Measurements from ENCODE around the gene TEKTIP1.
"Not testable (repeated sequence)": the region's sequence is repeated elsewhere in the genome, so short reads cannot be mapped to it uniquely, and the experiment has no call there.

Gene TEKTIP1

GRCh38 chr19:3577723-3578344 lies 38.9 kb downstream of the TEKTIP1 start:
- Histone ChIP-seq H3F3A (ENCODE audit: low read depth) (0 out of 2 replicates have a peak, but pooled peaks cover 3% of the 10 kb centered on the region), H3K4me1 (ENCODE audit: insufficient read depth, low read length, poor library complexity, severe bottlenecking) (peaks cover 4% of the 10 kb centered on the region), H3K9ac (ENCODE audit: low read depth, low read length, poor library complexity, severe bottlenecking) (no peak overlapping the region), H3K9me3 (ENCODE audit: insufficient read depth, low read depth, low read length) (no peaks in the 10 kb centered on the region), H2AFZ (ENCODE audit: low read length) (no peak overlapping the region), H3K9me2 (replicated peaks; ENCODE audit: low read depth, low read length) (no peaks in the 10 kb centered on the region), H3K36me3 (ENCODE audit: insufficient read depth, low read length) (peaks cover 7% of the 10 kb centered on the region; the same call in 1 of the 2 replicates), H3K27me3 (ENCODE audit: insufficient read depth, low read length, poor library complexity, severe bottlenecking) (no peaks in the 10 kb centered on the region), H3K4me2 (ENCODE audit: low read depth, low read length, poor library complexity, severe bottlenecking) (no peak overlapping the region), H4K20me1 (ENCODE audit: insufficient read depth, low read length, poor library complexity, severe bottlenecking) (peaks cover 22% of the 10 kb centered on the region), H3K79me2 (ENCODE audit: insufficient read depth, low read length) (peaks cover 9% of the 10 kb centered on the region), H3K4me3 (ENCODE audit: low read length, poor library complexity, severe bottlenecking) (no peak overlapping the region)
- TF ChIP-seq CTCF (conservative IDR thresholded peaks at IDR 0.05; ENCODE audit: low read length) (no peak), EZH2phosphoT487 (IDR thresholded peaks at IDR 0.05; ENCODE audit: borderline replicate concordance) (no peak)

GRCh38 chr19:3578390-3578789 lies 39.4 kb downstream of the TEKTIP1 start:
- TF ChIP-seq CTCF (conservative IDR thresholded peaks at IDR 0.05; ENCODE audit: low read length) (no peak), EZH2phosphoT487 (IDR thresholded peaks at IDR 0.05; ENCODE audit: borderline replicate concordance) (no peak)
- Histone ChIP-seq H3K36me3 (ENCODE audit: insufficient read depth, low read length) (peaks cover 7% of the 10 kb centered on the region; the same call in 1 of the 2 replicates), H3F3A (ENCODE audit: low read depth) (0 out of 2 replicates have a peak, but pooled peaks cover 3% of the 10 kb centered on the region), H3K4me2 (ENCODE audit: low read depth, low read length, poor library complexity, severe bottlenecking) (no peak overlapping the region), H3K9me3 (ENCODE audit: insufficient read depth, low read depth, low read length) (no peaks in the 10 kb centered on the region), H2AFZ (ENCODE audit: low read length) (no peak overlapping the region), H3K79me2 (ENCODE audit: insufficient read depth, low read length) (peaks cover 4% of the 10 kb centered on the region), H4K20me1 (ENCODE audit: insufficient read depth, low read length, poor library complexity, severe bottlenecking) (peaks cover 17% of the 10 kb centered on the region), H3K9ac (ENCODE audit: low read depth, low read length, poor library complexity, severe bottlenecking) (no peak overlapping the region), H3K4me1 (ENCODE audit: insufficient read depth, low read length, poor library complexity, severe bottlenecking) (peaks cover 4% of the 10 kb centered on the region), H3K27me3 (ENCODE audit: insufficient read depth, low read length, poor library complexity, severe bottlenecking) (no peaks in the 10 kb centered on the region), H3K4me3 (ENCODE audit: low read length, poor library complexity, severe bottlenecking) (no peak overlapping the region), H3K9me2 (replicated peaks; ENCODE audit: low read depth, low read length) (no peaks in the 10 kb centered on the region)

- H3K79me2 ChIP-seq (ENCODE audit: insufficient read depth, low read length): no peaks in the 10 kb centered on the region
- peaks cover 7% of the 10 kb centered on the region; the same call in 1 of the 2 replicates for H3K36me3 ChIP-seq (ENCODE audit: insufficient read depth, low read length)
- H3K9me3 ChIP-seq (ENCODE audit: insufficient read depth, low read depth, low read length): no peaks in the 10 kb centered on the region
- no peaks in the 10 kb centered on the region for H3K9me2 ChIP-seq (replicated peaks; ENCODE audit: low read depth, low read length)
- H3K4me2 ChIP-seq (ENCODE audit: low read depth, low read length, poor library complexity, severe bottlenecking): no peak overlapping the region
- H3K9ac ChIP-seq (ENCODE audit: low read depth, low read length, poor library complexity, severe bottlenecking): no peak overlapping the region
- no peak overlapping the region for H3K4me3 ChIP-seq (ENCODE audit: low read length, poor library complexity, severe bottlenecking)
- H2AFZ ChIP-seq (ENCODE audit: low read length): no peak overlapping the region
- no peak for TF ChIP-seq CTCF (conservative IDR thresholded peaks at IDR 0.05; ENCODE audit: low read length)
- TF ChIP-seq EZH2phosphoT487 (IDR thresholded peaks at IDR 0.05; ENCODE audit: borderline replicate concordance): no peak
- no peaks in the 10 kb centered on the region for H3K27me3 ChIP-seq (ENCODE audit: insufficient read depth, low read length, poor library complexity, severe bottlenecking)
- H4K20me1 ChIP-seq (ENCODE audit: insufficient read depth, low read length, poor library complexity, severe bottlenecking): no peaks in the 10 kb centered on the region
- H3K4me1 ChIP-seq (ENCODE audit: insufficient read depth, low read length, poor library complexity, severe bottlenecking): no peaks in the 10 kb centered on the region
- 0 out of 2 replicates have a peak, but pooled peaks cover 3% of the 10 kb centered on the region for H3F3A ChIP-seq (ENCODE audit: low read depth)
Measured at GRCh38 chr19:3580156-3580934, 41.4 kb downstream of the TEKTIP1 start.

GRCh38 chr19:3581792-3582191 lies 42.8 kb downstream of the TEKTIP1 start:
- H3K4me3 ChIP-seq (ENCODE audit: low read length, poor library complexity, severe bottlenecking); H3K27me3 ChIP-seq (ENCODE audit: insufficient read depth, low read length, poor library complexity, severe bottlenecking); H3F3A ChIP-seq (ENCODE audit: low read depth); H3K4me1 ChIP-seq (ENCODE audit: insufficient read depth, low read length, poor library complexity, severe bottlenecking); H3K9me3 ChIP-seq (ENCODE audit: insufficient read depth, low read depth, low read length); H3K36me3 ChIP-seq (ENCODE audit: insufficient read depth, low read length); H3K4me2 ChIP-seq (ENCODE audit: low read depth, low read length, poor library complexity, severe bottlenecking); H4K20me1 ChIP-seq (ENCODE audit: insufficient read depth, low read length, poor library complexity, severe bottlenecking); H3K9me2 ChIP-seq (replicated peaks; ENCODE audit: low read depth, low read length); H3K79me2 ChIP-seq (ENCODE audit: insufficient read depth, low read length); H2AFZ ChIP-seq (ENCODE audit: low read length); H3K9ac ChIP-seq (ENCODE audit: low read depth, low read length, poor library complexity, severe bottlenecking): not testable (repeated sequence)

GRCh38 chr19:3584036-3584802 lies 45.2 kb downstream of the TEKTIP1 start:
- not testable (repeated sequence) for H3K4me2 ChIP-seq (ENCODE audit: low read depth, low read length, poor library complexity, severe bottlenecking); H3K4me1 ChIP-seq (ENCODE audit: insufficient read depth, low read length, poor library complexity, severe bottlenecking); H3K36me3 ChIP-seq (ENCODE audit: insufficient read depth, low read length); H3K79me2 ChIP-seq (ENCODE audit: insufficient read depth, low read length); H3K27me3 ChIP-seq (ENCODE audit: insufficient read depth, low read length, poor library complexity, severe bottlenecking); H3K9me3 ChIP-seq (ENCODE audit: insufficient read depth, low read depth, low read length); H4K20me1 ChIP-seq (ENCODE audit: insufficient read depth, low read length, poor library complexity, severe bottlenecking); H3K9ac ChIP-seq (ENCODE audit: low read depth, low read length, poor library complexity, severe bottlenecking); H3K9me2 ChIP-seq (replicated peaks; ENCODE audit: low read depth, low read length); H3F3A ChIP-seq (ENCODE audit: low read depth); H2AFZ ChIP-seq (ENCODE audit: low read length); H3K4me3 ChIP-seq (ENCODE audit: low read length, poor library complexity, severe bottlenecking)
